ENCODE measurements around the gene RPL18A. TPM values are rescaled to one million over a fixed set of nuclear protein-coding genes. Genes with fewer than 3 reads are reported as not detected.

Gene RPL18A
- total RNA-seq, 1 donor from 2014 or later, result 493 TPM

DNA sequence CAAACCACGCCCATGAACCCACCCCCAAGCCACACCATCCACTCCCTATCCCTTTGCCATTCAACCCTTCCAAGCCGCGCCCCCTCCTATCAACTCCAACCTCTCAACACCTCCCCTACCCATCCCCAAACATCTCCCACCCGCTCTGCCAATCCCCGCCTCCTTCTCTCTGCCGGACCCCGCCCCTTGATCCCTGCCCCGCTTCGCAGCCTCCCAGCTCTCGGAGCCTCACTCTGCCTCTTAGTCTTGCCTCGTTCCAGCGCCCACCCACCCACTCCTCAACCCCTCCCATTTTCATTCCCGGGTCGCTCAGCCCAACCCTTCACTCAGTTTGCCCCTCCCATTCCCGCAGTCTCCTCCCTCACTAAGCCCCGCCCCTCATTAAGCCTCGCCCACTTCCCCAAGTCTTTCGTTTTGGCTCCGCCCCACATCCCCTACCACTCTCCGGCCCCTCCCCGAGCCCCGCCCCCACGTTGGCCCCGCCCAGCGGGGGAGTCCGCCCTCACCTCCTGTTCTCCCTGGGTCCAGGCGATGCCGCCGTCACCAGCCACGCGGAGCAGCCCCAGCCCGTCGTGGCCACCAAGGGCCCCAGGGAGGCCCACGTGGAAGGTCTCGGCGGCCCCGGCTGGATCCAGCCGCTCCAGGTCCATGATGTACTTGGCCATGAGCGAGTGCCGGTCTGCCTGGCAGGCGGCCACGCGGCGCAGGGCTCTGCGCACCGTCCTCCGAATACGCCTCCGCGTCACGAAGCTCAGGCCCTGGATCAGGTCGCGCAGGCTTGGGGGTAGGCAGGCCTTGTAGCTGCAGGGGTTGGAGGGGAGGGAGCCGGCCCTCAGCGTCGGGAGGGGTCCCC, 17.7 kb upstream of the RPL18A start:
- peak; percentile 59 for DNase-seq (ENCODE audit: low spot score)

DNA sequence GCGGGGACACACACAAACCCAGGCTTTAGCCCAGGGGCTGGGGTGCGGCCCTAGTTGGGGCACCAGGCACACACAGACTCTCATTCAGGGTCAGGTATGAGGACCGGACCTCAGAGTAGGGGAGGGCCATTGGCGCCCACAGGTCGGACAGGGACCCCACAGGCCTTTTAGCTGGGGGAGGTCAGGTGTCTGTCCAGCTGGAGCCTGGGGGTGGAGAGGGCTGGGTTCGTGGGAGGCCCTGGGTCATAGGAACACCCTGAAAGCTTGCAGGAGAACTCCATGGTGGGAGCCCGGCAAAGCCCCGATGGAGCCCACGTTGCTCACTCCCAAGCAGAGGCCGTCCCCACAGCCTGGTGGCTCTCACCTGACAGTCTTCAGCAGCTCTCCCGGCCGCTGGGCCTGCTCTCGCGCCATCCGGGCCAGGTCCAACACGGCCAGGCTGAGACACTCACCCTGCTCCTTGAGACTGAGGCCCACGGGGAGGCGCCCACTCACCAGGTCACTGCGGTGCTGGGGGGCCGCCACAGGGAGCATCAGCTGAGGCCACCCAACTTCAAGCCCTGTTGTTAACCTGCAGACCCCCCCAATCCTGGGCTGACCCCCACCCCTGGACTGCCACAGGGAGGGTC, 16.9 kb upstream of the RPL18A start:
- DNase-seq (ENCODE audit: low spot score), result no peak

More for the DNA sequence above, 17.7 kb upstream of the RPL18A start:
- ATAC-seq, result peak; percentile 81

GRCh38 chr19:17843292-17843827, 16.4 kb upstream of the RPL18A start:
- DNase-seq (ENCODE audit: low spot score), result no peak
- no peak for ATAC-seq

More for the DNA sequence above, 16.9 kb upstream of the RPL18A start:
- ATAC-seq, result no peak

DNA sequence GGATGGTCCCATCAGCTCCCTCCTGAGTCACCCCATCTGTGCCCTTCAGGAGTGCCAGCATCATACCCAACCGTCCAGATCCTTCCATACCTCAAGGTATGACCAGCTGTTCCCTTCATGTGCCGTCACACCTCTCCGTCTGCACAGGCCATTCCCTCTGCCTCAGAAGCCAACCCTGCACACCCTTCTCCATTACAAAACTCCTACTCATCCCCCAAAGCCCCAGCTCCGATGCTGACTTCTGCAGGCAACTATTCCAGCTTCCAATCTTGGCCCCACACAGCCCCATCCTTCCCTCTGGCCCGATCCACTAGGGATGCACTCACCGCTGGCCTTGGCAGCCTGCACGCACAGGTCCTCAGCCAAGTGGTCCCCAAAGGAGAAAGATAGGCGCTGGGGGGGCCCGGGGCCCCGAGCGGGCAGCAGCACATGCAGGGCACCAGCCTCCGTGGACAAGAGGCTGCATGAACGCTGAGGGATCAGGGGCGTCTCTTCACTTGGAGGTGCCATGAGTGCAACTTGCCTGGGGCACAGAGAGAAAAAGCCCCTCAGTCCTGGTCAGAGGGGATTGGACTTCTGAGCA, 15.7 kb upstream of the RPL18A start:
- ATAC-seq (no peak), DNase-seq (ENCODE audit: low spot score) (no peak)

- DNase-seq (ENCODE audit: low spot score), result no peak
- no peak for ATAC-seq
Measured at GRCh38 chr19:17846146-17846545, 13.6 kb upstream of the RPL18A start.

- ATAC-seq (peak; percentile 56), DNase-seq (ENCODE audit: low spot score) (peak; percentile 58)
Measured at GRCh38 chr19:17847538-17848366, 12.0 kb upstream of the RPL18A start, which contains the start of gene JAK3. TSS of gene JAK3 (minus strand) at chr19:17847982. CDS start at chr19:17844417, 3,565 bp downstream.

GRCh38 chr19:17848595-17849292, 11.0 kb upstream of the RPL18A start:
- ATAC-seq (no peak), DNase-seq (ENCODE audit: low spot score) (no peak)

DNA sequence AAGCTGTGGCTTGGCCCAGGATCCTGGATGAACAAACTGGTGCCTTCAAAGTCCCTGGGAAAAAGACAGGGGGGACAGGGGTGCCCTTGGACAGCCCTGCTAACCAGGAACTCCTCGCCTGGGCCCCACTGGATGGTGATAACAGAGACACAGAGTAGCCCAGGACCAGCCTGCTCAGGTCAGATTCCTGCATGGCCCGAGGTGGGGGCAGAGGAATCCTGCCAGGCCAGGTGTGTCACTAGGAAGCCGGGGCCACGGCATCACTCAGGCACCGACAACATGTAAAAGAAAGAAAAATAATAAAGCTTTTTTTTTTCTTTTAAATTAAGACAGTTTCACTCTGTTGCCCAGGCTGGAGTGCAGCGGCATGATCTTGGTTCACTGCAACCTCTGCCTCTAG, 5.6 kb upstream of the RPL18A start:
- no peak for ATAC-seq
- DNase-seq (ENCODE audit: low spot score), result no peak

DNA sequence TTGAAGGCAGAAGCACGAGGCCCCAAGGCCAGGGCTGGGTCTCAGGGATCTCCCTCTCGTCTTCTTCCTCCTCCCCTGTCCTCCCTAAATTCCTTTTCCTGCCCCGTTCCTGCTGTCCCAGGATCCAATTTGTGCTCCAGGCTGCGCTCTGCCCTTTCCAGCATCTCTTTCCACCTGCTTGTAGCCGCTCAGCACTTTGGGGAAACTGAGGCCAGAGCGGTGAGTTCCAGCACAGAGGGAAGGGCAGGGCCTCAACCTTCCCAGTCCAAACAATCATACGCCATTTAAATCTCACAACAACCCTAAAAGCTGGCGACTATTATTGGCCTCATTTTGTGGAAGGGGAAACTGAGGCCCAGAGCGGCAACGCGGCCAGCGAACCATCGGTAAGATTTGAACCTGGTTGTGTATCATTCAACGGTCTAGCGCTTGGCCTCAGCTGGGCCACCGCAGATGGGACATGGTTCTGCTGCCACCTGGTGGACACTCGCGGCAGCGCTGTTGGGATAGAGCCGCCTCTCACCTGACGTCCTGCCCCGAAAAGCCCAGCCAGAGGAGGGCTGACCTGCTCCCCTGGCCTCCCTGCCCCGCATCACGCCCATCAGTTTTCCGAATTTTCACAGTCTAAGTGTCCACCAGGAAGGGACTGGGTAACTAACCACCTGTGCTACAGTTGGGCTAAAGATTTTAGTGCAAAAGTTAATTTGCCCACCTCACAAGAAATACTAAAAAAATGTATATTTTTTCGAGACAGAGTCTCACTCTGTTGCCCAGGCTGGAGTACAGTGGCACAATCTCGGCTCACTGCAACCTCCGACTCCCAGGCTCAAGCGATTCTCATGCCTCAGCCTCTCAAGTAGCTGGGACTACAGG, 4.2 kb upstream of the RPL18A start:
- DNase-seq (ENCODE audit: low spot score) (peak; percentile 83), ATAC-seq (peak; percentile 70)

DNA sequence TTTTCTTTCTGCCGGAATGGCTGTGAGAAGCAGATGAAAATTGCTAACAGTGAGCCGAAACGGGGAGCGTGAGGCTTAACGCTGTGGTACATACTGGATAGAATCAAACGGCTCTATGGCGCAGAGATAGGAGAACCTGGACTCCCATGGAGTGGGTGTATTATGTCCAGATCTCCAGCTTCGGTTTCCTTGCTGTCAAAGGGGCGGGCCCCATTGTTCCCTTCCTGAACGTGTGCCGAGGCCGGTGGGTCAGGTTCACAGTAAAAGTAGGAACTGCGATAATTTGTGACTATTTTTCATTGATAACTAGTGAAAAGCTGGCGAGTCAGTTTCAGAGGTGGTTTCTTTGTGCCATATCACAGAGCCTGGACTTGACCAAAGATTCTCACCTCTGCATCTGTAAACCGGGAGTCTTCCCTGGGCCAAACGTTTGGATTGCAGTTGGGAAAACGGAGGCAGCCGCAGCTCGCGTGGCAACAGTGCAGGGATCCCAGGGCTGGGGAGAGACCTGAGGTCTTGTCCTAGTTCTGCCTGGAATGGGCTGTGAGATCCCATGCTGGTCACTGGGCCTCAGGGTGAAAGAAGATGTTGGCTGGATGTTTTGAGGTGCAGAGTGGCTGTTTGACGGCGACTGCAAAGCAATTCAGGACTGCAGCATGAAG, 752 bp downstream of the RPL18A start:
- no peak for DNase-seq (ENCODE audit: low spot score)

GRCh38 chr19:17860993-17861360, 1.3 kb downstream of the RPL18A start:
- DNase-seq (ENCODE audit: low spot score) (no peak), ATAC-seq (no peak)

More for the DNA sequence above, 752 bp downstream of the RPL18A start:
- no peak for ATAC-seq

DNA sequence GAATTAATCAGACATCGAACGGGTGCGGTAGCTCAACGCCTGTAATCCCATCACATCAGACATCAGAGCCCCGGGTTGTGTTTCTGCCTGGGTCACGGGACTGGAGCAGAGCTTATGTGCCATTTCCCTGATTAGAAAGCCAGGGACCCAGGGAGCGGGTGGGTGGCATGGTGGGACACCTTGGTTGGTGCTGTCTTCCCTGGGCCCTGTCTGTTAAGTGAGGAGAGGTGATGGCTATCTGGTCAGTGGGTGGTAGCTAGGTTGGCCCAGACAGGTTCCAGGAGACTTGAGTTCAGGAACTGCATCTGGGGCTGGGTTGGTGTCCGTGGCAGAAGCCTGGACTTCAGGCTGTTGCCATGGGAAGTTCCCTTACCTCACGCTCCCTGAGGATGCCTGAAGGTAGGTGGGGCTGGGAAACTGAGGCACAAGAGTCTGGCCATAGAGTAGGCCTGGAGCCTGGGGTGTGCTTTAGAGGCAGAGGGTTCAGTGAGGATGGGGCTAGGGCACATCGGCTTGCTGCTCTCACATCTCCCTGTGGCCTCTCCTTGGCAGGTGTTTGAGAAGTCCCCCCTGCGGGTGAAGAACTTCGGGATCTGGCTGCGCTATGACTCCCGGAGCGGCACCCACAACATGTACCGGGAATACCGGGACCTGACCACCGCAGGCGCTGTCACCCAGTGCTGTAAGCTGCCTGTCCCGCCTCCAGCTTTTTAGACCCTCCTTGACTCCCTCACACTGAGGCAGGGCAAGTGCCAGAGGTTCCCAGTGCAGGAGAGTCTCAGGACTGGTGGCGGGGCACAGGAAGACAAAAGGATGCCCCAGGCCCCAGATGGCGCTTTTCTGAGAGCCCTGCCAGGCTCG, 2.1 kb downstream of the RPL18A start:
- DNase-seq (ENCODE audit: low spot score) (no peak), ATAC-seq (no peak)

GRCh38 chr19:17862711-17863519, 3.2 kb downstream of the RPL18A start:
- DNase-seq (ENCODE audit: low spot score), result no peak
- ATAC-seq, result no peak

- ATAC-seq, result no peak
- no peak for DNase-seq (ENCODE audit: low spot score)
Measured at GRCh38 chr19:17863520-17864182, 3.9 kb downstream of the RPL18A start.

DNA sequence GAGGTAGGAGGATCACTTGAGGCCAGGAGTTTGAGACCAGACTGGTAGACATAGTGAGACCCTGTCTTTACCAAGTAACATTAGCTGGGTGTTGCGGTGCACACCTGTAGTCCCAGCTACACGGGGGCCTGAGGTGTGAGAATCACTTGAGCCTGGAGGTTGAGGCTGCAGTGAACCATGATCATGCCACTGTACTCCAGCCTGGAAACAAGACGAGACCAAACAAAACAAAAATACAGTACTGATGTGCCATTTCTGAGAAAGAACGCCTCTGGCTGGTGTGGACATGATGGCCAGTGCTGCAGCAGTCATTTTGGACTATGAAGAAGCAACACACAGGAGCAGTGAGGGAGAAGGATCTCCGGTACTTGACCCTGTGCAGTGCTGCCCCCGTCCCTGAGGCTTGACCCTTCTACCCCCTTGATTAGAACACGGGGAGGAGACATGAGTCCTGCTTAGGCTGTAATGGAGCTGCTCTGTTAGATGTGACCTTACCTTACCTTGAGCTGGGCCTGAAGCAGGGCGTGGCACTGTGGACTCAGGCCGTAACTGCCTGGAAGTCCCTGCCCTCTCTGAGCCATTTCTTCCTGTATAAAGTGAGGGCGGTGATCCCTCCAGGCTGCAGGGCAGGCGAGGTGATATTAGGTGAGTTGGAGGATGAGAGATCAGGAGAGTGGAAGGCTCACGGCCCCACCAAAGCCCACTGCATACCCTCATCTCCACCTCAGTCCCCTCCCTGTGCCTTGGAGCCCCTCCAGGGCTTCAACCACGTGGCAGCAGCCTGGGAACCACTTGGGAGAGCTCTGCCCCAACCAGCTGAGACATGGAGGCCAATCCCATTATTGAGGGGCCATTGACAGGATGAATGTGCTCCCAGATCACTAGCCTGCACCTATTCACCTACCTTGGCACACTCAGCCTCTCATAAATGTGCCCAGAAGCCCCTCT, 5.9 kb downstream of the RPL18A start:
- no peak for DNase-seq (ENCODE audit: low spot score)

More for the DNA sequence above, 5.9 kb downstream of the RPL18A start:
- ATAC-seq, result peak; percentile 48
